Transverse colon (tissue), 4 donors: ENCODE measurements around the gene YEATS2.

ENCODE experiments used
- EP300 ChIP-seq: sonication (generic); formaldehyde crosslinking; IDR thresholded peaks from one replicate; pipeline ENCODE4 v1.6.1; 2017; ENCODE audit warnings: antibody characterized with exemption, low read depth
- POLR2A ChIP-seq: fragments of 450-650 bp; IDR thresholded peaks from one replicate; pipeline ENCODE4 v1.6.1; 2016; ENCODE audit warnings: antibody characterized with exemption, mild to moderate bottlenecking, moderate library complexity
- POLR2AphosphoS5 ChIP-seq, 3 donors: sonication (generic); formaldehyde crosslinking; IDR thresholded peaks; one replicate each; pipeline ENCODE4 v1.6.1; 2016; ENCODE audit warnings: antibody characterized with exemption in 3 of 3
- TF ChIP-seq, protein P1 (sequence below), 5 experiments: fragments of 200-600 bp in 3 of 5; fragments of 450-650 bp in 2 of 5; sonication (generic) in 3 of 5; IDR thresholded peaks; 1 replicate in 2 of 5; 2 replicates in 3 of 5; pipeline ENCODE4 v1.5.1; 2016 to 2017; ENCODE audit warnings: antibody characterized with exemption in 5 of 5, inconsistent platforms in 3 of 5, mild to moderate bottlenecking in 2 of 5, moderate library complexity in 1 of 5

DNA sequence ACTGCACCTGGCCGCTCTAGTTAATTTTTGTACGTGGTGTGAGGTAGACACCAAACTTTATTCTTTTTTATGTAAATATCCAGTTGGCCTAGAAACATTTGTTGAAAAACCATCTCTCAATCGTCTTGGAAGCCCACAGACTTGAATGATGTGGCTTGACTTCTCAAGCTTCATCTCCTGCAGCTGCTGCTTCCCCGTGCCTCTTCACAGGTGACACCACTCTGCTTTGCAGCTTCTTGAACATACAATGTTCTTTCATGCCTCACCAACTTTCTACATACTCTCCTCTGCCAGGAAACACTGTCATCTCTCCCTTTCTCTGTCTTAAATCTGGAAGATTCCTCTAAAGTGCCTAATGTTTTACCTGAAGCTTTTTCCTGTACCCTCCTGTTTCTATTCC, 92.2 kb downstream of the YEATS2 start:
- TF ChIP-seq, protein P1, sequence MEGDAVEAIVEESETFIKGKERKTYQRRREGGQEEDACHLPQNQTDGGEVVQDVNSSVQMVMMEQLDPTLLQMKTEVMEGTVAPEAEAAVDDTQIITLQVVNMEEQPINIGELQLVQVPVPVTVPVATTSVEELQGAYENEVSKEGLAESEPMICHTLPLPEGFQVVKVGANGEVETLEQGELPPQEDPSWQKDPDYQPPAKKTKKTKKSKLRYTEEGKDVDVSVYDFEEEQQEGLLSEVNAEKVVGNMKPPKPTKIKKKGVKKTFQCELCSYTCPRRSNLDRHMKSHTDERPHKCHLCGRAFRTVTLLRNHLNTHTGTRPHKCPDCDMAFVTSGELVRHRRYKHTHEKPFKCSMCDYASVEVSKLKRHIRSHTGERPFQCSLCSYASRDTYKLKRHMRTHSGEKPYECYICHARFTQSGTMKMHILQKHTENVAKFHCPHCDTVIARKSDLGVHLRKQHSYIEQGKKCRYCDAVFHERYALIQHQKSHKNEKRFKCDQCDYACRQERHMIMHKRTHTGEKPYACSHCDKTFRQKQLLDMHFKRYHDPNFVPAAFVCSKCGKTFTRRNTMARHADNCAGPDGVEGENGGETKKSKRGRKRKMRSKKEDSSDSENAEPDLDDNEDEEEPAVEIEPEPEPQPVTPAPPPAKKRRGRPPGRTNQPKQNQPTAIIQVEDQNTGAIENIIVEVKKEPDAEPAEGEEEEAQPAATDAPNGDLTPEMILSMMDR (IDR thresholded peaks at IDR 0.05) = no peak
- no peak for TF ChIP-seq POLR2AphosphoS5 (IDR thresholded peaks at IDR 0.05)
- no peak for TF ChIP-seq EP300
- no peak for TF ChIP-seq POLR2A
